IMR-90 (cell line): ENCODE measurements around the gene DSG3. TPM values are rescaled to one million over a fixed set of nuclear protein-coding genes. Genes with fewer than 3 reads are reported as not detected.

Experiments
- ATAC-seq: fragments of 200-7000 bp; cut with Tn5 transposase; 2 replicates; pipeline ENCODE4 v1.9.1; 2020; ENCODE audit warnings: low read depth, mild to moderate bottlenecking, moderate library complexity
- BruUV-seq: library from RNA; stranded (reverse); fragments of 400-500 nt; replicated peaks from 2 replicates; lab custom pipeline; 2021; lab: Mats Ljungman, UMichigan
- CTCF ChIA-PET: fragments of 300-600 bp; formaldehyde crosslinking; extraction: SDS; loops from one replicate; lab custom pipeline; 2021; ENCODE audit warnings: antibody characterized with exemption; lab: Yijun Ruan, JAX
- POLR2A ChIA-PET: fragments of 300-600 bp; sonication (Branson Sonifier 250); formaldehyde crosslinking; loops from one replicate; lab custom pipeline; 2022; ENCODE audit warnings: antibody characterized with exemption; ENCODE audit not compliant: unreplicated experiment; lab: Charles Lee
- DNase-seq: peaks from one replicate; pipeline ENCODE4 v3.0.0; 2013
- H2AFZ ChIP-seq: replicated peaks from 2 replicates; pipeline ENCODE3; 2013; ENCODE audit warnings: low read length, mild to moderate bottlenecking; ENCODE audit not compliant: poor library complexity
- H2AK5ac ChIP-seq: 2 replicates; pipeline ENCODE4 v1.6.1; 2013; ENCODE audit warnings: low read depth, low read length, inconsistent platforms
- H2AK9ac ChIP-seq: replicated peaks from 2 replicates; pipeline ENCODE3; 2013; ENCODE audit warnings: mild to moderate bottlenecking, low read depth, low read length, moderate library complexity; ENCODE audit not compliant: poor library complexity
- H2BK120ac ChIP-seq: 2 replicates; pipeline ENCODE4 v1.6.1; 2013; ENCODE audit warnings: low read depth, low read length, inconsistent platforms
- H2BK15ac ChIP-seq: 3 replicates; pipeline ENCODE4 v1.6.1; 2013; ENCODE audit warnings: low read depth, low read length, inconsistent platforms
- H2BK20ac ChIP-seq: 2 replicates; pipeline ENCODE4 v1.6.1; 2013; ENCODE audit warnings: low read depth, mild to moderate bottlenecking, inconsistent platforms, low read length, moderate library complexity
- H2BK5ac ChIP-seq: 2 replicates; pipeline ENCODE4 v1.6.1; 2013; ENCODE audit warnings: mild to moderate bottlenecking, low read depth, low read length, inconsistent platforms; ENCODE audit not compliant: poor library complexity, severe bottlenecking
- H3K14ac ChIP-seq: replicated peaks from 2 replicates; pipeline ENCODE4 v1.6.1; 2013; ENCODE audit warnings: low read depth, low read length, inconsistent platforms
- H3K18ac ChIP-seq: 2 replicates; pipeline ENCODE4 v1.6.1; 2013; ENCODE audit warnings: low read depth, low read length, control low read depth
- H3K23ac ChIP-seq: 2 replicates; pipeline ENCODE4 v1.6.1; 2013; ENCODE audit warnings: low read depth, low read length, inconsistent platforms
- H3K27ac ChIP-seq: 2 replicates; pipeline ENCODE4 v1.5.1; 2013; ENCODE audit warnings: mild to moderate bottlenecking, control low read depth, low read length; ENCODE audit not compliant: insufficient read depth
- H3K27me3 ChIP-seq: 2 replicates; pipeline ENCODE4 v1.6.1; 2013; ENCODE audit warnings: low read length; ENCODE audit not compliant: control insufficient read depth, insufficient read depth
- H3K36me3 ChIP-seq: 2 replicates; pipeline ENCODE4 v1.6.1; 2013; ENCODE audit warnings: low read length, mixed read lengths; ENCODE audit not compliant: control insufficient read depth, insufficient read depth
- H3K4ac ChIP-seq: 2 replicates; pipeline ENCODE4 v1.6.1; 2013; ENCODE audit warnings: low read depth, low read length, inconsistent platforms
- H3K4me1 ChIP-seq: 2 replicates; pipeline ENCODE4 v1.6.1; 2013; ENCODE audit warnings: low read length, mixed read lengths; ENCODE audit not compliant: control insufficient read depth, insufficient read depth
- H3K4me2 ChIP-seq: 2 replicates; pipeline ENCODE4 v1.6.1; 2013; ENCODE audit warnings: low read depth, mild to moderate bottlenecking, control low read depth, low read length, moderate library complexity
- H3K4me3 ChIP-seq: 2 replicates; pipeline ENCODE4 v1.5.1; 2013; ENCODE audit warnings: low read depth, mild to moderate bottlenecking, control low read depth, low read length, moderate library complexity; ENCODE audit not compliant: insufficient read depth
- H3K56ac ChIP-seq: 2 replicates; pipeline ENCODE4 v1.6.1; 2013; ENCODE audit warnings: low read length, inconsistent platforms; ENCODE audit not compliant: insufficient read depth; ENCODE audit errors: extremely low read depth
- H3K79me1 ChIP-seq, 2 experiments: 2 replicates each; pipeline ENCODE4 v1.6.1; 2013; ENCODE audit warnings: low read length in 2 of 2, inconsistent platforms in 1 of 2, low read depth in 1 of 2
- H3K9ac ChIP-seq: 2 replicates; pipeline ENCODE4 v1.6.1; 2013; ENCODE audit warnings: low read depth, low read length, control low read depth
- H3K9me1 ChIP-seq: 2 replicates; pipeline ENCODE4 v1.6.1; 2013; ENCODE audit warnings: low read length, inconsistent platforms; ENCODE audit not compliant: insufficient read depth
- H3K9me3 ChIP-seq: 2 replicates; pipeline ENCODE4 v1.6.1; 2013; ENCODE audit warnings: low read length; ENCODE audit not compliant: control insufficient read depth, insufficient read depth
- H4K20me1 ChIP-seq: 2 replicates; pipeline ENCODE4 v1.6.1; 2013; ENCODE audit warnings: low read length, inconsistent platforms; ENCODE audit not compliant: insufficient read depth
- H4K5ac ChIP-seq: 2 replicates; pipeline ENCODE4 v1.6.1; 2013; ENCODE audit warnings: mild to moderate bottlenecking, low read depth, low read length, control low read depth
- H4K8ac ChIP-seq, 2 experiments: 2 replicates each; pipeline ENCODE4 v1.6.1; 2013; ENCODE audit warnings: low read depth in 2 of 2, low read length in 2 of 2, control low read depth in 1 of 2, inconsistent platforms in 1 of 2
- H4K91ac ChIP-seq: 2 replicates; pipeline ENCODE4 v1.6.1; 2013; ENCODE audit warnings: low read depth, low read length, inconsistent platforms; ENCODE audit not compliant: insufficient read depth
- BHLHE40 ChIP-seq: fragments of 150-350 bp; IDR thresholded peaks from 2 replicates; pipeline ENCODE4 v1.6.1; 2016; ENCODE audit warnings: mild to moderate bottlenecking, low read depth, low read length
- CEBPB ChIP-seq: IDR thresholded peaks from 2 replicates; pipeline ENCODE4 v1.6.1; 2012; ENCODE audit warnings: low read depth, low read length, improper control_type of control experiment
- CHD1 ChIP-seq: IDR thresholded peaks from 2 replicates; pipeline ENCODE4 v1.6.1; 2012; ENCODE audit warnings: low read depth, low read length, improper control_type of control experiment
- CTCF ChIP-seq: conservative IDR thresholded peaks from 2 replicates; pipeline ENCODE4 v1.5.1; 2012; ENCODE audit warnings: mild to moderate bottlenecking, low read depth, low read length, improper control_type of control experiment
- ELK1 ChIP-seq: fragments of 150-350 bp; IDR thresholded peaks from 2 replicates; pipeline ENCODE4 v1.6.1; 2016; ENCODE audit warnings: low read depth, mild to moderate bottlenecking, low read length, moderate library complexity, borderline replicate concordance
- FOS ChIP-seq: fragments of 150-350 bp; IDR thresholded peaks from 2 replicates; pipeline ENCODE4 v1.6.1; 2016; ENCODE audit warnings: low read depth, low read length
- MAFK ChIP-seq: IDR thresholded peaks from 2 replicates; pipeline ENCODE4 v1.6.1; 2012; ENCODE audit warnings: low read depth, low read length, improper control_type of control experiment
- MAZ ChIP-seq: IDR thresholded peaks from 2 replicates; pipeline ENCODE4 v1.6.1; 2012; ENCODE audit warnings: low read depth, mild to moderate bottlenecking, low read length, improper control_type of control experiment, moderate library complexity, borderline replicate concordance
- MXI1 ChIP-seq: IDR thresholded peaks from 2 replicates; pipeline ENCODE4 v1.6.1; 2012; ENCODE audit warnings: low read depth, mild to moderate bottlenecking, low read length, moderate library complexity, borderline replicate concordance
- POLR2A ChIP-seq: IDR thresholded peaks from 2 replicates; pipeline ENCODE4 v1.6.1; 2012; ENCODE audit warnings: mild to moderate bottlenecking, low read depth, low read length
- RAD21 ChIP-seq: IDR thresholded peaks from 2 replicates; pipeline ENCODE4 v1.6.1; 2012; ENCODE audit warnings: low read length, improper control_type of control experiment
- RCOR1 ChIP-seq: IDR thresholded peaks from 2 replicates; pipeline ENCODE4 v1.6.1; 2012; ENCODE audit warnings: mild to moderate bottlenecking, low read length, improper control_type of control experiment; ENCODE audit not compliant: insufficient replicate concordance
- SMC3 ChIP-seq: fragments of 150-350 bp; IDR thresholded peaks from 2 replicates; pipeline ENCODE4 v1.6.1; 2016; ENCODE audit warnings: low read depth, mild to moderate bottlenecking, antibody characterized with exemption, low read length, moderate library complexity
- USF2 ChIP-seq: fragments of 150-350 bp; IDR thresholded peaks from 2 replicates; pipeline ENCODE4 v1.6.1; 2017; ENCODE audit warnings: mild to moderate bottlenecking, antibody characterized with exemption, low read length, low read depth
- WGBS, 2 experiments: methylation state at CpG; one replicate each; pipeline versions ENCODE4 v1.1.5 to v1.1.7; 2013; ENCODE audit warnings: missing lambda C conversion rate in 2 of 2; ENCODE audit not compliant: insufficient read length in 1 of 2; ENCODE audit errors: extremely low coverage in 2 of 2; 5-methylcytosine and 5-hydroxymethylcytosine counted together
- dilution Hi-C: fragments of 300-500 bp; cut with HindIII; formaldehyde crosslinking; loops from one replicate; pipeline ENCODE4 v1.14.3; 2018; ENCODE audit warnings: low sequenced_read_pairs; ENCODE audit not compliant: unreplicated experiment
- in situ Hi-C: fragments of 300-500 bp; cut with MboI; formaldehyde crosslinking; loops from 3 replicates; pipeline ENCODE4 v1.14.3; 2019; ENCODE audit warnings: low sequenced_read_pairs, inconsistent platforms, mixed read lengths
- intact Hi-C: fragments of 100-400 bp; cut with micrococcal nuclease; formaldehyde crosslinking; loops from 2 replicates; pipeline ENCODE4 v1.10.0; 2022
- polyA plus RNA-seq, 3 experiments: library from polyadenylated mRNA; depleted of rRNA; stranded (reverse); fragments of >200 nt; gene quantifications; 2 replicates each; pipeline ENCODE4 v1.2.3, GENCODE V29; 2012; ENCODE audit warnings: low replicate concordance in 1 of 3
- total RNA-seq: library from RNA; depleted of rRNA; stranded (reverse); fragments of >200 nt; gene quantifications from 2 replicates; pipeline ENCODE4 v1.2.3, GENCODE V29; 2012

DSG3 gene
- total and polyA plus RNA-seq, 2 of the 4 experiments (the other 2 are of a cell fraction) = not detected

- Histone ChIP-seq H3K4me3 (no peak overlapping the region), H3K56ac (no peak overlapping the region), H3K9me3 (no peaks in the 10 kb centered on the region), H3K9ac (no peak overlapping the region), H4K20me1 (no peaks in the 10 kb centered on the region), H2BK120ac (no peak overlapping the region), H3K4me2 (no peak overlapping the region), H2BK20ac (no peak overlapping the region), H2AK5ac (no peak overlapping the region), H4K5ac (no peak overlapping the region), H3K9me1 (no peaks in the 10 kb centered on the region), H3K79me1 (no peaks in the 10 kb centered on the region), H3K4ac (no peak overlapping the region), H2AK9ac (no peak overlapping the region), H4K8ac (no peak overlapping the region), H3K4me1 (no peaks in the 10 kb centered on the region), H3K27ac (no peak overlapping the region), H3K18ac (no peak overlapping the region), H3K23ac (no peak overlapping the region), H4K91ac (no peak overlapping the region), H2BK5ac (no peak overlapping the region), H3K27me3 (no peaks in the 10 kb centered on the region), H2BK15ac (no peak overlapping the region), H3K14ac (no peak overlapping the region), H3K36me3 (no peaks in the 10 kb centered on the region), H2AFZ (no peak overlapping the region)
- TF ChIP-seq POLR2A = no peak
- TF ChIP-seq SMC3 = no peak
- TF ChIP-seq MAFK = no peak
- TF ChIP-seq MXI1 = no peak
- no peak for TF ChIP-seq CHD1
- no peak for TF ChIP-seq ELK1
- no peak for TF ChIP-seq FOS
- TF ChIP-seq CEBPB = no peak
- TF ChIP-seq CTCF = no peak
- no peak for TF ChIP-seq RAD21
- TF ChIP-seq MAZ = no peak
- TF ChIP-seq RCOR1 = no peak
- no peak for TF ChIP-seq USF2
- no peak for TF ChIP-seq BHLHE40
- in situ Hi-C loops = no loop called here
- ChIA-PET CTCF (no interaction called here), POLR2A (no interaction called here)
- no peak for ATAC-seq
- dilution Hi-C loops = no loop called here
- intact Hi-C loops = no loop called here
- no CpG with 5 or more reads among the region's 6 CpGs for WGBS, 2 experiments
- BruUV-seq = no TSS peak
- DNase-seq = no peak
Observed at GRCh38 chr18:31401156-31402025, 46.1 kb upstream of the DSG3 start.
